Smooth muscle cell (in vitro differentiated cells): Measurements from ENCODE around the gene BNC2. TPM values are rescaled to one million over a fixed set of nuclear protein-coding genes. Genes with fewer than 3 reads are reported as not detected.

Experiments used
- DNase-seq: peaks from one replicate; lab custom pipeline; 2025; ENCODE audit not compliant: unreplicated experiment; lab: John Stamatoyannopoulos, UW
- H2AFZ ChIP-seq: fragments of 200-600 bp; sonication (generic); 2 replicates; pipeline ENCODE4 v1.6.0; 2016; ENCODE audit warnings: antibody characterized with exemption, low read depth, mild to moderate bottlenecking
- H3F3A ChIP-seq: fragments of 200-600 bp; sonication (generic); 2 replicates; pipeline ENCODE4 v1.6.0; 2017; ENCODE audit warnings: antibody characterized with exemption, low read depth
- H3K27ac ChIP-seq: fragments of 200-600 bp; sonication (generic); 2 replicates; pipeline ENCODE4 v1.5.1; 2016; ENCODE audit warnings: low read depth, mild to moderate bottlenecking
- H3K27me3 ChIP-seq: fragments of 200-600 bp; sonication (generic); 2 replicates; pipeline ENCODE4 v1.6.1; 2016; ENCODE audit warnings: low read depth, mild to moderate bottlenecking
- H3K36me3 ChIP-seq: fragments of 200-600 bp; sonication (generic); 2 replicates; pipeline ENCODE4 v1.5.1; 2016; ENCODE audit warnings: low read depth
- H3K4me1 ChIP-seq: fragments of 200-600 bp; sonication (generic); 2 replicates; pipeline ENCODE4 v1.5.1; 2016; ENCODE audit warnings: low read depth
- H3K4me2 ChIP-seq: fragments of 200-600 bp; sonication (generic); 2 replicates; pipeline ENCODE4 v1.6.0; 2016; ENCODE audit warnings: mild to moderate bottlenecking
- H3K4me3 ChIP-seq: fragments of 200-600 bp; sonication (generic); 2 replicates; pipeline ENCODE4 v1.5.1; 2016; ENCODE audit warnings: mild to moderate bottlenecking
- H3K79me2 ChIP-seq: fragments of 200-600 bp; sonication (generic); 2 replicates; pipeline ENCODE4 v1.6.0; 2016; ENCODE audit warnings: low read depth, mild to moderate bottlenecking
- H3K9ac ChIP-seq: fragments of 200-600 bp; sonication (generic); 2 replicates; pipeline ENCODE4 v1.6.0; 2016; ENCODE audit warnings: low read depth
- H3K9me3 ChIP-seq: fragments of 200-600 bp; sonication (generic); replicated peaks from 2 replicates; pipeline ENCODE4 v1.5.1; 2016; ENCODE audit warnings: low read depth
- H4K20me1 ChIP-seq: fragments of 200-600 bp; sonication (generic); 2 replicates; pipeline ENCODE4 v1.6.0; 2016; ENCODE audit warnings: low read depth
- CTCF ChIP-seq: fragments of 200-600 bp; sonication (generic); IDR thresholded peaks from 2 replicates; pipeline ENCODE4 v1.5.1; 2017; ENCODE audit warnings: borderline replicate concordance, mild to moderate bottlenecking, antibody characterized with exemption; ENCODE audit not compliant: insufficient read depth, poor library complexity, severe bottlenecking
- WGBS: methylation state at CpG from one replicate; pipeline ENCODE4 v1.1.7; 2016; ENCODE audit warnings: low lambda C conversion rate; 5-methylcytosine and 5-hydroxymethylcytosine counted together
- polyA plus RNA-seq: library from polyadenylated mRNA; unstranded; fragments of >200 nt; fragmentation: Nextera tagmentation; extraction: Ambion mirVana; gene quantifications from 2 replicates; pipeline ENCODE4 v1.2.1, GENCODE V29; 2016
- total RNA-seq: library from RNA; depleted of rRNA; stranded (reverse); fragments of >200 nt; gene quantifications from 2 replicates; pipeline ENCODE4 v1.2.3, GENCODE V29; 2014

Gene BNC2
- total and polyA plus RNA-seq, 2 experiments from 2014 or later = 11.6 to 13.5 TPM

GRCh38 chr9:16575142-16575985, 295.1 kb downstream of the BNC2 start:
- Histone ChIP-seq H3K36me3 (no peaks in the 10 kb centered on the region), H3K4me2 (no peak overlapping the region), H3K27ac (no peak overlapping the region), H4K20me1 (no peaks in the 10 kb centered on the region), H3K79me2 (no peaks in the 10 kb centered on the region), H2AFZ (no peak overlapping the region), H3F3A (no peaks in the 10 kb centered on the region), H3K9me3 (no peaks in the 10 kb centered on the region), H3K9ac (no peak overlapping the region), H3K4me1 (peaks cover 15% of the 10 kb centered on the region), H3K4me3 (no peak overlapping the region), H3K27me3 (peaks cover 9% of the 10 kb centered on the region)
- no peak for DNase-seq
- WGBS = 65% methylated on average over 11 of the region's 11 CpGs
- no peak for TF ChIP-seq CTCF

- DNase-seq = no peak
- Histone ChIP-seq H3K27ac (no peak overlapping the region), H4K20me1 (no peaks in the 10 kb centered on the region), H3K4me3 (no peak overlapping the region), H3K4me1 (peaks cover 23% of the 10 kb centered on the region), H3K79me2 (no peaks in the 10 kb centered on the region), H3K36me3 (no peaks in the 10 kb centered on the region), H3F3A (no peaks in the 10 kb centered on the region), H3K9me3 (no peaks in the 10 kb centered on the region), H3K27me3 (peaks cover 9% of the 10 kb centered on the region), H3K4me2 (no peak overlapping the region), H2AFZ (no peak overlapping the region), H3K9ac (no peak overlapping the region)
- no peak for TF ChIP-seq CTCF
- WGBS = 90% methylated on average over 5 of the region's 5 CpGs
Measured at GRCh38 chr9:16572005-16572734, 298.3 kb downstream of the BNC2 start.

- H3F3A ChIP-seq = no peaks in the 10 kb centered on the region
- no peak overlapping the region for H3K4me2 ChIP-seq
- peaks cover 9% of the 10 kb centered on the region for H3K27me3 ChIP-seq
- no peak overlapping the region for H3K4me3 ChIP-seq
- H3K27ac ChIP-seq = no peak overlapping the region
- H3K79me2 ChIP-seq = no peaks in the 10 kb centered on the region
- H3K36me3 ChIP-seq = no peaks in the 10 kb centered on the region
- no peak for TF ChIP-seq CTCF
- no peaks in the 10 kb centered on the region for H3K9me3 ChIP-seq
- WGBS = 88% methylated on average over 7 of the region's 7 CpGs
- H2AFZ ChIP-seq = no peak overlapping the region
- DNase-seq = no peak
- H3K9ac ChIP-seq = no peak overlapping the region
- peaks cover 23% of the 10 kb centered on the region for H3K4me1 ChIP-seq
- no peaks in the 10 kb centered on the region for H4K20me1 ChIP-seq
Measured at GRCh38 chr9:16571127-16571802, 299.2 kb downstream of the BNC2 start.
